NCI-H526 (cell line): ENCODE measurements around the gene UQCC3.
"Not testable (repeated sequence)": the region's sequence is repeated elsewhere in the genome, so short reads cannot be mapped to it uniquely, and the experiment has no call there.

ENCODE experiments used
- DNase-seq, 2 experiments: peaks; one replicate each; lab custom pipeline; 2025; lab: John Stamatoyannopoulos, UW

The UQCC3 gene

DNA sequence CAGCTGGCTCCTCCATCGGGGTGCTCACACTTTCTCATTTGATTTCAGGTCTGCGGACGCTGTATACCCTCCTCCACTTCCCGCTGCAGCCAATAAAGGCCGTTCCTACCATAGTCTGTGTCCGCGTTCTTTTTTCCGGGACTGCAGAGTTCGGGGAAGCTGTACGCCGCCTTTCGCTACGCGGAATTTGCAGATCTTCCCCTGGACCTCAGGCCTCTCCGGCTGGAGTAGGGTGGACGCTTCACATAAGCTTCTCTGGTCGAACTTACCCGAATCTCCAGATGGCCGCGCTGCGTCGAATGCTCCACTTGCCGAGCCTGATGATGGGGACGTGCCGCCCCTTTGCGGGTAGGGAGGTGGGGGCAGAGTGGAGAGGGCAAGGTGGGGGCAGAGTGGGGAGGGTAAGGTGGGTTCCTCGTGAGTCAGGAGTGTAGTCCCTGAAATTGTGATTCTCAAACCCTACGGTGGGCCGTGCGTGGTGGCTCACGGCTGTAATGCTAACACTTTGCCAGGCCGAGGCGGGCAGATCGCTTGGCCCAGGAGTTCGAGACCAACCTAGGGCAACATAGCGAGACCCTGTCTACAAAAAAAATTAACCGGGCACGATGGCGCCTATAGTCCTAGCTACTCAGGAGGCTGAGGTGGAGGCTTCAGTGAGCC is 5.7 kb upstream of the UQCC3 start:
- peak; percentile 78 to 80 for DNase-seq

DNA sequence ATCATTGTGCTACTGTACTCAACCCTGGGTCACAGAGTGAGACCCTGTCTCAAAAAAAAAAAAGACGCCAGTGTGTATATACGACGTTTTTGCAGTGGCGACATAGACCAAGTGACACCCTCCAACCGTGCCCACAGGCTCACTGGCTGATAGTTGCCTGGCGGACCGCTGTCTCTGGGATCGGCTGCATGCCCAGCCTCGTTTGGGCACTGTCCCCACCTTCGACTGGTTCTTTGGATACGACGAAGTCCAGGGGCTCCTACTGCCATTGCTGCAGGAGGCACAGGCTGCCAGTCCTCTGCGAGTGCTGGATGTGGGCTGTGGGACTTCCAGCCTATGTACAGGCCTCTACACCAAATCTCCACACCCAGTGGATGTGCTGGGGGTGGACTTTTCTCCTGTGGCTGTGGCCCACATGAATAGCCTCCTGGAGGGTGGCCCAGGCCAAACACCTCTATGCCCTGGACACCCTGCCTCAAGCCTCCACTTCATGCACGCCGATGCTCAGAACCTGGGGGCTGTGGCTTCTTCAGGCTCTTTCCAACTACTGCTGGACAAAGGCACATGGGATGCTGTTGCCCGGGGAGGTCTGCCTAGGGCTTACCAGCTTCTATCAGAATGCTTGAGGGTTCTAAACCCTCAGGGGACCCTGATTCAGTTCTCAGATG is 5.1 kb upstream of the UQCC3 start:
- DNase-seq = no peak

DNA sequence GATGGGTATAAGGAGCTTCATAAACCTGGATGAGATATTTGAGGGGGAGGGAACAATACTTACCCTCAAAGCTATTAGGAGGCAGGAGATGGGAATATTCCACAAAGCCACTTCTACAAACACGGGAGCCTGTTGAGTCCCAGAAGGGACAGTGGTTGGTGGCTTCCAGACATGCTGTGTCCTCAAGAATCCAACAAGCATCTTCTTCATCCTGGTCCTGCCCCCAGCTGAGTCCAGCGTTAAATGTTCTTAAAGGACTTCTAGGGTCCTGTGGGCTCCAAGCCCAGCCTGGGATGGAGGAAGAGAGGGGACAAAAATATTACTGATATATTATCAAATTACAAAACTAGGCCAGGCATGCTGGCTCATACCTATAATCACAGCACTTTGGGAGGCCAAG is 4.0 kb upstream of the UQCC3 start:
- no peak for DNase-seq

DNA sequence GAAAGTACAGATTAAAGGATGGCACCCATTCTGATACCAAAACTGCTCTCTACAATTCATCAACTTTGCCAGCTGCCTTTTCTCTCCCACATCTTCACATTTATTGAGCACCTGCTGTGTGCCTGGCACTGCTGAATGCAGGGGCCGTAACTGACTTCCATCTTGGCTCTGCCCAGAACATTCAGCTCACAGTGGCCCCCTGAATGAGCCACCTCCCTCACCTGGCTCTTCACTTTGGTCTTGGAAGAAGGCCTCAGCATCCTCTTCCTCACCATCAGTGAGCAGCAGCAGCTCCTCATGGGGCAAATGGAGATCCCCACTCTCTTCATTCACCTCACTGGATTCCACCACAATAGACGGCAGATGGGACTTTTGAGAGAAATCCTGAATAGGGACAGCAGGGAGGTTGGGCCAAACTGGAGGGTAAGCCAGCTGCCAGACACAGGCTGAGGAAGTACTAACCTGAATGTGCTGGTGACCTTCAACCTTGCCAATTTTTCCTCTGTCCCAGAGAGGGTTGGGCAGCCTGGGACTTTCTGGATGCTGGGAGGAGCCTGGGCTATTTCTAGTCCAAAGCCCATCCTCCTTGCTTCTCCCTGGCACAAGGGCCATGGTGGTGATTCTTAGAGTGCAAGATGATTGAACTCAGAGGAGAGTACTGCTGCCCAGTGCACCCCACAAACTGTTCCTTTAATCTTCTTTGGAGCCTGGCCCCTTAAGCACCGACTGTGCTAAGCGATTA is 1.9 kb upstream of the UQCC3 start:
- DNase-seq = no peak

DNA sequence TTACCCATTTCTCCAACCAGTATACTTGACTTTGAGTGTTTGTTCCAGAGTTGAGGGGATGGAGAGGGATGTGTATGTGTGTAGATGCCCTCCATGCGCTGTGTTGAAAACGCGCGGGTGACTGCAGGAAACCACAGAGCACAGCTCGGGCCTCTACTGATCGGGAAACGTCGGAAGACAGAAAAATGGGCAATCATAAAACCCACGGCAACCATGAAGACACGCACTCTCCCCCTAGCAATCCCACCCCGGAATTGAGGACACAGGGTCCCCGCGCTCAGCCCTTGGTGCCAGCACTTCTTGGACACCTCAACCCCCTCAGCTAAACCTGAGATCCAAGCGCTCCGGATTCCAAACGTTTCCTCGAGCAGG is 251 bp upstream of the UQCC3 start:
- peak in 1 of 2 experiments; percentile 81 for DNase-seq

DNA sequence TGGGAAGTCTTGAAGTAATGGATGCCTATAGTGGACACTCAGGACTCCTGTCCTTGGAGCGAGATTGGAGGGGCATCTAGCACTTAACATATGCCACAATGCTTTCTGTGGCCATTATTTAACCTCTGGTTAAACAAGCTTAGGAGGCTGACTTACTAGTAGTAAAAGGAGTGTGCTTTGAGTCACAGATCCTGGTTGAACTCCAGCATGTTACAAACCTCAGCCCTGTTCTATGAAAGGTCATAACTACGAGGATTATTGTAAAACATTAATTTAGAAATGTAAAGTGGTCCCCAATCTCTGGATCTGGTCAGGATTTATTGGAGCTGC is 1.7 kb downstream of the UQCC3 start:
- DNase-seq = no peak

DNA sequence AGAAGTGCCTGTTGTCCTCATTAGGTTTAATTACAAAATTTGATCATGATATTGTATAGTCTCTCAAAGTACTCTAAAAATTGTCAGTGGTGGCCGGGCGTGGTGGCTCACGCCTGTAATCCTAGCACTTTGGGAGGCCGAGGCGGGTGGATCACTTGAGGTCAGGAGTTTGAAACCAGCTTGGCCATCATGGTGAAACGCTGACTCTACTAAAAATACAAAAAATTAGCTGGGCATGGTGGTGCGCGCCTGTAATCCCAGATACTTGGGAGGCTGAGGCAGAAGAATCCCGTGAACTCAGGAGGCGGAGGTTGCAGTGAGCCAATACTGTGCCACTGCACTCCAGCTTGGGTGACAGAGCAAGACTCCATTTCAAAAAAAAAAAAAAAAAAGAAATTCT is 3.9 kb downstream of the UQCC3 start:
- DNase-seq = not testable (repeated sequence)

DNA sequence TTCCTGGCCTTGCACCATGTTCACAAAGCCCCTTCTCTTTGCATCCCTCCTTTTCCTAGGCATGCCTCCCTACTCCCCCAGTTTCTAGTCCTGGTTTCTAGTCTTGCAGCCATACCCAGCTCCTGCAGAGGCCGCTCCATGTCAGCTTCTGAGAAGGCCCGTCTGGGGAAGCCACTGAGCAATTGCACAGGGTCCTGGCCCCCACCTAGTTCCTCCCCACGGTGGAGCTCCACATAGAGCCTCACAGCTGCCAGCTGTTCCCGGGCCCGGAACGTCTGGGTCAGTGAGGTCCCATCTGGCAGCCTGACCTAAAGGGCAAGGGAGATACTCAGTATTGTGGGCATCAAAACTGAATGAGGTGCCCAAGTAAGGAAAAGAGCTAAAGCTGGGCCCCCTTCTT is 5.2 kb downstream of the UQCC3 start:
- no peak for DNase-seq

DNA sequence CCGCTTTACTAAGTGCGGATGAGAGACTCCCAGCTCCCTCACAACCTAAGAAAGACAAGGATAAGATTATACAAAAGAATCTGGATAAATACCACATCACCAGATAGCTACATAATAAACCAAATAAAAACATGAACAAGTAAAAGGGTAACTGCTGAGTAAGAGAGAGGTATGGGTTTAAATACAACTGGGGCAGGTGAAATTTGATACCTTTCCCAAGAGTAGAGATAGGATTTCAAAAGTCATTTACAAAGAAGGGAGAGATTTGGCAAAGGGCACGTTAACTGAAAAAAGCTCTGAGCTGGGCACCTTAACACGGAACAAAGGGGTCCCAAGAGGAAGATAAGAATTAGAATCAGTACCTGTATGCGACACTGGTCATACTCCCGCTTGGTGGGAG is 5.7 kb downstream of the UQCC3 start:
- DNase-seq = no peak

DNA sequence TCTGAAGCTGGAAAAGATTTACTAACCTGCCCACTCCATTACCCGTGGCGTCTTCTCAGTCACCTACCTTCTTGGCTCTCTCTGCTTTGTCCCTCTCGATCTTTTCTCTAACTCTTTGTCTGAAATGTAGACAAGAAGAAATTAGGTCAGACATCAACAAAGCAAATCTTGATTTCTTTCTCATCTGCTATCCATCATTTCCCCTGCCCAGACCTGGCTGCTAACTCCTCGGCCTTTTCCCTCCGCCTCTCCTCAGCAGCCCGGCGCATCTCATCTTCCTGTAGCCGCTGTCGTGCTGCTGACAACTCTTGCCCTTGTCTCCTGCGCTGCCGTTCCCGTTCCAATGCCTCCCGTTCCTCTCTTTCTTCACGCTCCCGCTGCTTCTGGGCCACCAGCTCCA is 6.2 kb downstream of the UQCC3 start:
- DNase-seq = no peak

DNA sequence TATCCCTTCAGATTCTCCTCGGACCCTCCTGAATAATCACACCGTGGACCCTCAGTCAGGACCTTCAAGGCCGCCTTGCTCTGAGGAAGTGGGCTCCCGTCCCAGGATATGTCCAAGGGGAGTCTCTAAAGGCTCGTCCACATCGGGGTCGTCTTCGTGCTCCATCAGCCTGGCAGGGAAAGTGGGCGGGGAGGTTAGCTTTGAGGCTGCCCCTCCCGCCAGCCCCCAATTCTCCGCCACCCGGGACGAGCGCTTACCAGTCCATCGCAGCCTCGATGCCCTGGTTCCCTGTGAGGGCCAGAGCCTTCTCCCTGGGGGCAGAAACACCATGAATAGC is 6.9 kb downstream of the UQCC3 start:
- no peak for DNase-seq

DNA sequence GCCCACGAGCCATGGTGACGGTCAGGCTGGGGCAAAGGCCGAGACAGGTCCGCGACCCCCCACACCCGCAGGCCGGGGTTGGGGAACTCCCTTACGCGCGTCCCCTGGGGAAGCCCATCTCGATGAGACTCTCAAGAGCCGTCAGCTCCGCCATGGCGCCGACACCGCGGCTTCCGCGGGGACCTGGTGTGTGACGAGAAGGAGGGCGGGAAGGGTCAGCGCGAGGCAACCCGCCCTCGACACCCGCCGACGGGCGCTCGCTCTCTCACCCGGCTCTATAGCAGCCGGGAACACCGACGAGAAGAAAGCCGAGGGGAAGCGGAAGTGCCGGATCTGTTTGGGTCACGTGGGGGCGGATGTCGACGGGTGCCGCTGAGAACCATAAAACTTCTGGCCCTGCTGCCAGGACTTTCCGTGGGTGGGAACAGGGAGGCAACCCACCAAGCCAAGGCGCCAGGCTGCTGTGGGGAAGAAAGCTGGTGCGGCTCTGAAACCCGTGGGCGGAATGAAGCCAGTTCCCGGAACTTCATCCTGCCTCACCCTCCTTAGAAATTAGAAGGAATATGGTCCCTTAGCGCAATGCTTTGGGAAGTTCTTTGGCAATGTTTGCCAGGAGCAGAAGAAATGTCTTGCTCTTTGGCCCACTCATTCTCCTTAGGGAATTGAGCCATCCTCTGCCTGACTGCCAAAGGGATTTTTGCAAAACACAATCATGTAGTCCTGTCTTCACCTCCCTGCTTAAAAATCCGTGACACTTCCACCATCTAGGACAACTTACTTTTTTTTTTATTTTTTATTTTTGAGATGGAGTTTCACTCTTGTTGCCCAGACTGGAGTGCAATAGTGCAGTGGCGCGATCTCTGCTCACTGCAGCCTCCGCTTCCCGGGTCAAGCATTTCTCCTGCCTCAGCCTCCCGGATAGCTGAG is 7.6 kb downstream of the UQCC3 start, which contains the start of gene UBXN1:
Gene UBXN1, minus strand, starts transcription at position 304 of the 927 bp plus-strand sequence. Its CDS starts 150 bp downstream, at position 154.
- peak; percentile 87 to 94 for DNase-seq

DNA sequence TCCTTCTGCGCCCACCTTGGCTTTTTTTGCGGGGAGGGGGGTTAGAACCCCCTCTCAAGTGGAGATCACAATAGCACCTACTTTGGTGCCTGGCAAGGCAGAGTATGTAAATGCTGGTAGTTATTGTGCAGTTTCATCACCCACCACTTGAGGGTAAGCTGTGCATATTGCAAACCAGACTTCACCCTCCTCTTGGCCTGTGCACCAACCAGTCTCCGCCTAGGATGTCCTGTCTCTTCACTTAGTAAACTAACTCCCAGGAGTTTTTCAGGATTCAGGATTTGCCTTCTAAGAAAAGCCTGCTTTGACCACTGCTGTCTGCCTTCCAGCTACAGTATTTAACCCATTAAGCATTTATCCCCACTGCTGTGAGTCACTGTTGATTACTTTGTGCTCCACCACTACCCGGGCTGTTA is 9.4 kb downstream of the UQCC3 start:
- DNase-seq = peak; percentile 53 to 85

DNA sequence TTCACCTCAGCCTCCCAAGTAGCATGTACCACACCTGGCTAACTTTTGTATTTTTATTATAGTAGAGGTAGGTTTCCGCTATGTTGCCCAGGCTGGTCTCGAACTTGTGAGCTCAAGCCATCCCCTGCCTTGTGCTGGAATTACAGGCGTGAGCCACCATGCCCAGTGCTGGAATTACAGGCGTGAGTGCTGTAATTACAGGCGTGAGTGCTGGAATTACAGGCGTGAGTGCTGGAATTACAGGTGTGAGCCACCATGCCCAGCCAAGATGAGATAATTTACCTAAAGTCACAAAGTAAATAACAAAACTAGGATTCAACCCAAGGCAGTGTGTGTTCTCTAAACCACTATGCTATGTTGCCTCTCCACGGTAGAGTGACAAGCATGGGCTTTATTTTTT is 11.0 kb downstream of the UQCC3 start:
- DNase-seq = no peak

DNA sequence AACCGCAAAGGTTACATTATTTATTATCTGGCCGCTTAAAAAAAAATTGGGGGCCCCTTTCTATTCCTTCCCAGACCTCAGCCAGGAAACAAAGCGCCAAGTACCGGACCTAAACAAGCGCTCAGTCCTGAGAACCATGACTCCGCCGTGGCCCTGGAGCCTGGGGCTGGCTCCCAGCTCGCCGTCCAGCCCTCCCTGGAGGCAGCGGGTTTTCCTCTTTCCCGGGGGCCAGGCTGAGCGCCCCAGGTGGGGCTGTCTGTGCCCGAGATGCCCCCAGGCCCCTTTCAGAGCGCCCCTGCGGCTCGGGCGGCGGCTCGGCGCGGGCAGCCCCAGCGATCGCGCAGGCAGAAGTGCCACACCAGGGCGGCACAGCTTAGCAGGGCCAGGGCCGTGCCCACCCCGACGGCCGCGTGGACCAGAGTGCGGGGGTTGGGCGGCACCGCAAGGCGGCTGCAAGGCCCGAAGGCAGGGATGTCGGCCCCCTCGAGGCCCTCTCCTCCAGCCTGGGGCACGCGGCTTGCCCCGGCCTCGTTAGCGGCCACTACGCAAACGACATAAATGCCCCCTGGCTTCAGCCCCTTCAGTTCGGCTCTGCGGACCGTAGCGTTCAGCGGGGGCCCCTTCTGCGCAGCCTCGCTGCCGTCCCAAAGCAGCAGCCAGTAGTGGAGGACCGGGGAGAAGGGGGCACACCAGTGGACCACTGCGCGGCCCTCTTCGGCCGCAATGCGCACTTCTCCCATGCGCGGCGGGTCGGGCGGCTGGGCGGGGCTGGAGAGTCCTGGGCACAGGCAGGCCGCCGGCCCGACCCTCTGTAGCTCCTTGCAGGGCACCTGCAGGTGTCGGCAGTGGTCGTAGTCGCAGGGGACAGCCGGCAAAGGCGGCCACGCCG is 16.3 kb downstream of the UQCC3 start:
- no peak for DNase-seq

DNA sequence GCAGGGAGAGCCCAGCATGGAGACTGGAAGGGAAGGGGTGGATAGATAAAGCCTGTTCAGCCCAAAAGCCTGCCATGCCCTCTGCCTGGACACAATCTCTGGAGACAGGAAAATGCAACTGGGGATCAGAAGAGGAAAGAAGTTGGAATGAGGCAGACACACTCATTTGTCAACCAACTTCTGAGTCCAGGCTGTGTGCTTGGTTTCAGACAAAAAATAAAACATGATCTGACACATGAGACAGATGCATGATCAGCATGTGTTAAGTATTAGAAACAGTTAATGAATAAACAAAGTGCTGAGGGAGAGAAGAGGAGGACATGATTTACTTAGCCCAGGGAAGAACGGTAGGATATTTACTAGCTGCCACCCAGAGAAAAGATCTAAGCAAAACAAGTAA is 17.0 kb downstream of the UQCC3 start:
- no peak for DNase-seq

DNA sequence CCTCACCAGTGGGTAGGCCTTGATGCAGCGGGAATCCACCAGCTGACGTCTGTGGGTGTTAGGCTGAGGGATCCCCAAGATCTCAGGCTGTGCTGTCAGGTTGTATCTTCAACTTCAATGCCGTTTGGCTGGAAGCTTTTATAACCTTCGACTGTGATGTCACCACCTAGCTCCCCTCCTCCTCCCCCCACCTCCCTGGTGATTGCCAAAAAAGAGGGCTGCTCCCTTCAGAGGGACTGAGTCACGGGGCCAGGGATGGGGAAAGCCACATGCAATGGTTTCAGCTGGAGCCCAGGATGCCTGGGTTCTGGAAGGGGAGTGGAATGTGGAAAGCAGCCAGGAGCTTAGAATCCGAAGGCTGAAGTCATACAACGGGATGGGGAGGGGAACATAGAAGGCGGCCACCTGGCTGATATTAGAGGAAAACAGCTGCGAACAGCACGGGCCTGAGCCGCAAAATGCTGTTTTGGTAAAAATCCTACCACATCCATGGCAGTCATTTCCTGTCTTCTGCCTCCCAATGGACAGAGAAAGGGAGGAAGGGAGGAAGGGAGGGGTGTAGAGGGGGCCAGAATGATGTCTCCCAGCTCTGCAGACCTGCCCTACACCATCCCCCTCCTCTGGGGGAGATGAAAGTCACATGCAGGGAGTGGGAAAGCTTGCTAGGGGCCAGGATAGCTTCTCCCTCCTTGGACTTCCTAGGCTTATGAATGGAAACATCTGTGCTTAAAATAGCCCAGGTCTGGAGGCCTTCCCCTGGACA is 18.1 kb downstream of the UQCC3 start, which contains the start of gene LRRN4CL:
Gene LRRN4CL, minus strand, starts transcription at position 110 of the 763 bp plus-strand sequence. CDS start 1,022 bp downstream, outside the sequence.
- no peak for DNase-seq

DNA sequence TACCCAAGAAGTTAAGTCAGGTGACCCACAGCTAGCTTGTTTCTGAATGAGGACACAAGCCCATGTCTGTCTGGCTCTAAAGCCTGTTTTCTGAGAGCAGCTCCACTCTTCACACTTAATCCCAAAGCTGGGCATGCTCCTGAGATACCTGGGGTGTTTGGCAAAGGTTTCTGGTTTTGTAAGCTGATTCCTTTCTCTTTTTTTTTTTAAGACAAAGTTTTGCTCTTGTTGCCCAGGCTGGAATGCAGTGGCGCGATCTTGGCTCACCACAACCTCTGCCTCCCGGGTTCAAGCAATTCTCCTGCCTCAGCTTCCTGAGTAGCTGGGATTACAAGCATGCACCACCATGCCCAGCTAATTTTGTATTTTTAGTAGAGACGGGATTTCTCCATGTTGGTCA is 22.2 kb downstream of the UQCC3 start:
- not testable (repeated sequence) for DNase-seq

DNA sequence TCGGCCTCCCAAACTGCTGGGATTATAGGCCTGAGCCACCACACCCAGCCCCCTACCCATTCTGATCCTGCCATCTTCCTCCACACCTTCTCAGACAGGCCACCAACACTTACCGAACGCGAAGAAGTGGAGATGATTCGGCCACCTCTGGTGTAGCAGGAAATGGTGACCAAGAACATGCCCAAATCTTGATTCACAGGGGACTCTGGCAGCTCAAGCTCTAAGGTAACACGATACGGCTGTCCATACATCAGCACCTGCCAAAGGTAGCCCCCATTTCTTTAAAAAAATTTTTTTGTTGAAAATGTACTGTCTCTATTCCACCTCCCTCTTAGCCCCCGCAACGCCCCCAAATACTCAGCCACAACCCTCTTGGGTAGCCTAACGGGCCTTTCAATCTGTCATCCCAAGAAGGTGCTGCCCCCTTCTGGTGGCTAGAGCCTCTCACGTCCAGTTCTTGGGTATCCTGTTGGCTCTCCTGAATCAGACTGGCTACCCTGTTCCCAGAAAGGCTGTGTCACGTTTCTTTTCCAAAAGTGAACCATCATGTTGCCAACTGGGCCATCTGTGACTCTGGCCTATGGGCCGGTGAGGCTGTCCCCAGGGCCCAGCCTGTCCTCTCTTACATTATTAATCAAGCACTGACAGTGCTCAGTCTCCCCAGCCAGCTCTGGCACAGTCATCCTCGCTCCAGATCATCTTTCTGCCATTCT is 23.1 kb downstream of the UQCC3 start:
- DNase-seq = peak; percentile 66 to 87

DNA sequence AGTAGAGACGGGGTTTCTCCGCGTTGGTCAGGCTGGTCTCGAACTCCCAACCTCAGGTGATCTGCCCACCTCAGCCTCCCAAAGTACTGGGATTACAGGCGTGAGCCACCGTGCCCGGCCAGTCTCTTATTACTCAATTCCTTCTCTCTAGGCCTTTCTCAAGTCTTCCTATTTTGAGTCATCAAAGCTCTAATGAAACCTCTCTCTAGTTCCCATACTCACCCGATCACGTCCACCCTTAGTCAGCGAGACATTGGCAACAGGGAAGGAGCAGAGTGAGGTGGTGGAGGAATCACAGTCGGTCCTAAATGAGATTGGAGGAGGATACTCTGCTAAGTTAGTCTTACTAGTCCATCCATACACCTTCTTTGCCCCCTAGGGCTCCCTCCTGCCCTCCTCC is 30.8 kb downstream of the UQCC3 start:
- no peak for DNase-seq
